Measurements from ENCODE around the gene TCEAL9. TPM values are rescaled to one million over a fixed set of nuclear protein-coding genes. Genes with fewer than 3 reads are reported as not detected.

The TCEAL9 gene
- total RNA-seq, 3 donors from 2014 or later, result 47.4 to 94.5 (median 92.8) TPM

GRCh38 chrX:103399744-103400143 is 43.4 kb downstream of the TCEAL9 start:
- H3K4me1 ChIP-seq, result no peaks in the 10 kb centered on the region
- no peaks in the 10 kb centered on the region for H3K9me3 ChIP-seq
- H3K27me3 ChIP-seq, result peaks cover 0 to 74% of the 10 kb centered on the region in 2 donors
- no peak overlapping the region for H3K27ac ChIP-seq
- no peaks in the 10 kb centered on the region for H3K36me3 ChIP-seq
- TF ChIP-seq POLR2A (IDR thresholded peaks at IDR 0.05) (no peak), CTCF (IDR thresholded peaks at IDR 0.05) (no peak), POLR2AphosphoS5 (IDR thresholded peaks at IDR 0.05) (no peak)
- intact Hi-C loops (cut with DNase I; ENCODE audit: low total_unique reads), result no loop called here
- H3K4me3 ChIP-seq, result no peak overlapping the region
- DNase-seq (ENCODE audit: low spot score in 2 of 2), result no peak

GRCh38 chrX:103400931-103401330 is 44.6 kb downstream of the TCEAL9 start:
- intact Hi-C loops (cut with DNase I; ENCODE audit: low total_unique reads), result no loop called here
- H3K4me1 ChIP-seq, result no peaks in the 10 kb centered on the region
- TF ChIP-seq POLR2A (IDR thresholded peaks at IDR 0.05), result no peak
- no peak overlapping the region for H3K27ac ChIP-seq
- H3K4me3 ChIP-seq, result no peak overlapping the region
- no peak for DNase-seq (ENCODE audit: low spot score in 2 of 2)
- H3K36me3 ChIP-seq, result no peaks in the 10 kb centered on the region
- peaks cover 0 to 77% of the 10 kb centered on the region in 2 donors for H3K27me3 ChIP-seq
- H3K9me3 ChIP-seq, result no peaks in the 10 kb centered on the region

GRCh38 chrX:103404231-103405008 is 48.1 kb downstream of the TCEAL9 start:
- Histone ChIP-seq H3K4me3 (peak overlapping the region; percentile 45 to 64 (median 49)), H3K36me3 (no peaks in the 10 kb centered on the region), H3K9me3 (no peaks in the 10 kb centered on the region), H3K4me1 (no peaks in the 10 kb centered on the region), H3K27ac (peak overlapping the region in 1 of 2 donors; percentile 34), H3K27me3 (peaks cover 0 to 74% of the 10 kb centered on the region in 2 donors)
- TF ChIP-seq CTCF (IDR thresholded peaks at IDR 0.05) (no peak), POLR2AphosphoS5 (IDR thresholded peaks at IDR 0.05) (peak in 1 of 3 donors; percentile 24), POLR2A (IDR thresholded peaks at IDR 0.05) (no peak)
- DNase-seq (ENCODE audit: low spot score in 2 of 2), result peak; percentile 44 to 50
- intact Hi-C loops (cut with DNase I; ENCODE audit: low total_unique reads), result no loop called here

GRCh38 chrX:103405009-103405333 is 48.7 kb downstream of the TCEAL9 start:
- TF ChIP-seq CTCF (IDR thresholded peaks at IDR 0.05) (no peak), POLR2AphosphoS5 (IDR thresholded peaks at IDR 0.05) (no peak), POLR2A (IDR thresholded peaks at IDR 0.05) (no peak)
- peak overlapping the region in 1 of 2 donors; percentile 34 for H3K27ac ChIP-seq
- H3K36me3 ChIP-seq, result no peaks in the 10 kb centered on the region
- H3K27me3 ChIP-seq, result peaks cover 0 to 73% of the 10 kb centered on the region in 2 donors
- H3K4me3 ChIP-seq, result peak overlapping the region; percentile 45 to 64 (median 49)
- DNase-seq (ENCODE audit: low spot score in 2 of 2), result no peak
- H3K4me1 ChIP-seq, result no peaks in the 10 kb centered on the region
- intact Hi-C loops (cut with DNase I; ENCODE audit: low total_unique reads), result no loop called here
- H3K9me3 ChIP-seq, result no peaks in the 10 kb centered on the region

- H3K27ac ChIP-seq, result no peak overlapping the region
- intact Hi-C loops (cut with DNase I; ENCODE audit: low total_unique reads), result no loop called here
- TF ChIP-seq POLR2A (IDR thresholded peaks at IDR 0.05) (no peak), CTCF (IDR thresholded peaks at IDR 0.05) (no peak), POLR2AphosphoS5 (IDR thresholded peaks at IDR 0.05) (no peak)
- no peak overlapping the region for H3K4me3 ChIP-seq
- peaks cover 0 to 60% of the 10 kb centered on the region in 2 donors for H3K27me3 ChIP-seq
- DNase-seq (ENCODE audit: low spot score in 2 of 2), result no peak
- H3K9me3 ChIP-seq, result no peaks in the 10 kb centered on the region
- H3K4me1 ChIP-seq, result no peaks in the 10 kb centered on the region
- no peaks in the 10 kb centered on the region for H3K36me3 ChIP-seq
Observed at GRCh38 chrX:103406256-103406655, 50.0 kb downstream of the TCEAL9 start.

Data from breast epithelium (tissue), 4 donors.